ENCODE measurements around the gene WDR43.
A peak's percentile ranks its signal among the peaks of the same experiment; 100 is the strongest.

WDR43 gene

GRCh38 chr2:28894470-28895188 is at the start of gene WDR43:
WDR43 (plus strand) TSS chr2:28894667; CDS start chr2:28894699, 32 bp downstream.
- DNase-seq, result peak; percentile 96

- no peak for DNase-seq
These were observed 39.3 kb upstream of the WDR43 start for GRCh38 chr2:28855193-28855592.

- no peak for DNase-seq
These were observed 38.5 kb upstream of the WDR43 start for GRCh38 chr2:28855977-28856376.

GRCh38 chr2:28868611-28869010 is 25.9 kb upstream of the WDR43 start:
- no peak for DNase-seq

- DNase-seq, result no peak
These were observed 24.8 kb upstream of the WDR43 start for GRCh38 chr2:28869494-28870145.

- peak; percentile 89 for DNase-seq
These were observed 24.1 kb upstream of the WDR43 start, which contains the start of gene TRMT61B for GRCh38 chr2:28870146-28870891. TRMT61B (minus strand) TSS chr2:28870309; CDS start chr2:28870277, 32 bp downstream.

- no peak for DNase-seq
These were observed 22.8 kb upstream of the WDR43 start for GRCh38 chr2:28871620-28872019.

GRCh38 chr2:28880193-28880592 is 14.3 kb upstream of the WDR43 start:
- DNase-seq, result no peak

- no peak for DNase-seq
These were observed 979 bp upstream of the WDR43 start for GRCh38 chr2:28893488-28893887.

- no peak for DNase-seq
These were observed 874 bp downstream of the WDR43 start for GRCh38 chr2:28895189-28895893.

GRCh38 chr2:28896906-28897305 is 2.4 kb downstream of the WDR43 start:
- DNase-seq, result no peak

- DNase-seq, result no peak
These were observed 3.6 kb downstream of the WDR43 start for GRCh38 chr2:28898048-28898447.

GRCh38 chr2:28901202-28901601 is 6.7 kb downstream of the WDR43 start:
- no peak for DNase-seq

GRCh38 chr2:28901841-28902240 is 7.4 kb downstream of the WDR43 start:
- DNase-seq, result no peak

GRCh38 chr2:28902584-28902983 is 8.1 kb downstream of the WDR43 start:
- DNase-seq, result no peak

GRCh38 chr2:28904295-28904694 is 9.8 kb downstream of the WDR43 start:
- no peak for DNase-seq

- DNase-seq, result no peak
These were observed 10.5 kb downstream of the WDR43 start for GRCh38 chr2:28904802-28905457.

GRCh38 chr2:28905533-28905932 is 11.1 kb downstream of the WDR43 start:
- DNase-seq, result no peak

GRCh38 chr2:28906376-28906775 is 11.9 kb downstream of the WDR43 start:
- no peak for DNase-seq

GRCh38 chr2:28906821-28907220 is 12.4 kb downstream of the WDR43 start:
- no peak for DNase-seq

- DNase-seq, result no peak
These were observed 13.7 kb downstream of the WDR43 start for GRCh38 chr2:28908172-28908571.

GRCh38 chr2:28909655-28910353 is 15.3 kb downstream of the WDR43 start:
- DNase-seq, result no peak
